Left lobe of liver (tissue), 2 donors: Measurements from ENCODE around the gene ZNF219. TPM values are rescaled to one million over a fixed set of nuclear protein-coding genes. Genes with fewer than 3 reads are reported as not detected.

Source experiments
- ATAC-seq: fragments of 200-7000 bp; cut with Tn5 transposase; one replicate; pipeline ENCODE4 v1.9.1; 2020; ENCODE audit warnings: mild to moderate bottlenecking, moderate library complexity
- DNase-seq: peaks from one replicate; pipeline ENCODE4 v3.0.0-alpha.2; 2020; ENCODE audit warnings: low spot score
- total RNA-seq: library from RNA; stranded (reverse); gene quantifications from one replicate; pipeline ENCODE4 v1.2.1, GENCODE V29; 2021
- donor health status: DM: no; HTN: no; CAD: no; lungs with moderate emphysema.
- donor health status: DM: no; HTN: yes; CAD: no.

Gene ZNF219
- 8.0 TPM for total RNA-seq

DNA sequence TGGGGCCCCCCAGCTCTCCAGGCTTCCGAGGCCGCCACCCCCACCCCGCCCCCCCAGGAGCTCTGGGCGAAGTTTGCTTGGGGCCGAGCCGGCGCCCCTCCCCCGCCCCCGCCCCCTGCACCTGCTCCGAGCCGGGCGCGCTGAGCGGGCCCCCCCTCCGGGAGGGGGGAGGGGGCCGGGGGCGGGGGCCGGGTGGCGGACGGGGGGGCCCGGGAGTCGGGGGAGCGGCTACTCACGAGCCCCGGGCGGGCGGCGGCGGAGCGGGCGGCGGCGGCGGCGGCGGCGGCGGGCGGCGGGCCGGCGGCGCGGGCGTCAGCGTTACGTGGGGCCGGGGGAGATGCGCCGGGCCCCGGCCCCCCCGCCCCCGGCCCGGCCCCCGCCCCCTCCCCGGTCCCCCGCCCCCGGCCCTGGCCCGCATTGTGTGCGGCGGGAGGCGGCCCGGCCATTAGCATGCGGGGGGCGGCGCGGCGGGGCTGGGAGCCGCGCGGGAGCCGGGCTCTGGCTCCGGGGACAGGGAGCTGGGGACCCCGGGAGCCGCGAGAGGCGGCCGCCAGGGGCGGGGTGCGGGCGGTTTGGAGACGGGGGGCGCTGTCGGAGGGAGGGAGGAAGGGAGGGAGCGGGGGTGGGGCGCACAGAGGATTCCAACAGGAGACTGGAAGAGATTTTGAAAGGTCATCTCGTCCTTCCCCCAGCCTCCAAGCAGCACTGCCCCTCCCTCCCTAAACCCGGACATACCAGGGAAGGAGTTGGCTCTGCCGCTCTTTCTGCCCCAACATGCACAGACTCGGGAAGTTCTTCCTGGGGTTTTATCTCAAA is at the start of gene ZNF219:
ZNF219 (minus strand) TSS at position 580 of the 816 bp plus-strand sequence. CDS start 5,064 bp downstream, outside the sequence.
- peak; percentile 47 for ATAC-seq
- DNase-seq = peak; percentile 51

- DNase-seq = no peak
Observed at GRCh38 chr14:21145437-21145836, 47.0 kb upstream of the ZNF219 start.

GRCh38 chr14:21142357-21142756 is 43.9 kb upstream of the ZNF219 start:
- DNase-seq = no peak
- no peak for ATAC-seq

More at GRCh38 chr14:21145437-21145836, 47.0 kb upstream of the ZNF219 start:
- no peak for ATAC-seq

GRCh38 chr14:21136024-21136423 is 37.6 kb upstream of the ZNF219 start:
- no peak for DNase-seq
- ATAC-seq = peak; percentile 51

DNA sequence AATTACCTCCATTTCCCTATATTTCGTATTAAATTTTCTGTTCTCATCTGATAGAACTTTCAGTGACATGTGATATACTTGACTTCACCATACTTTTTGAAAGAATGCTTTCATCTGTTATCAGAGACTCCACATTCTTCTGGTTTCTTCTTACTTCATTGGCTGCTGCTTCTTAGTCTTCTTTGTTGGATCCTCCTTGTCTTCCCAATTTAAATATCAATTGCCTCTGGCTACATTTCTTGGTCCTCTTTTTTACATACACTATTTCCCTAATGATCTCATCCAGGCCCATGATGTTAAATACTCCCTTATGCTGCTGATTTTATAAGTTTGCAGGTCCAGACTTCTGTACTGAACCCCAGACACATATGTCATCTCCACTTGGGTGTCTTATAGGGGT is 35.4 kb upstream of the ZNF219 start:
- DNase-seq = no peak
- no peak for ATAC-seq

DNA sequence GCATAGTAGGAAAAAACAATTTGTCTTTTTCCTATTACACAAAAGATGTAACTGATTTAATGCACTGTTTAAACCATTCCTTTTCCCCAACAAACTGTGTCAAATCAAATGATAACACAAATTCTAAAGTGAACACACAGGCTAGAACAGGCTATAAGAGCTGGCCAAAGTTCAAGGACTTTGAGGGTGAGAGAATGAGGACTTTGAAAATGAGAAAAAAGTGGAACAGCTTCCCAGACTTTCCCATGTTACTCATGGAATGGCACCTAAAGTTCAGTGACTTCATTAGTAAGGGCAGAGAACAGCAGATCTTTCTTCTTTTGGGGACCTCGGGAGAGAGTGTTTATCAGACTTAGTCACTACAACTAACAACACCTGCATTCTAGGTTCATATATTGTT is 25.0 kb upstream of the ZNF219 start:
- ATAC-seq = no peak
- DNase-seq = no peak

DNA sequence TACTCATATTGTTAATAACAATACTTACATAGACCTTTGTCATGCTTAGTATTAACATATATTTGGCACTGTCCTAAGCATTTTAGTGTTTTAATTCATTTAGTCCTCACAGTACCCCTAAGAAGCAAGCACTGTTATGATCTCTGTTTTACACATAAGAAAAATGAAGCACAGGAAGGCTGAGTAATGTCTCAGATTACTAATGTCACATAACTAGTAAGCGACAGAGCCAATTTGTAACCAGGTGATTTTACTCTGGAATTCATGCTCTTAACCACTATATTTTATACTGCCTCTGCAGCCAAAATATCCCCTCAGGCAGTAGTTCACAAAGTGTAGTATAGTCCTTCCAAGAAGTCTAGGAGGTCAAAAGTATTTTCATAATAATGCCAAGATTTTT is 22.7 kb upstream of the ZNF219 start:
- no peak for ATAC-seq
- DNase-seq = no peak

- DNase-seq = no peak
- no peak for ATAC-seq
Observed at GRCh38 chr14:21120686-21121085, 22.2 kb upstream of the ZNF219 start.

- no peak for ATAC-seq
- DNase-seq = no peak
Observed at GRCh38 chr14:21118933-21119332, 20.5 kb upstream of the ZNF219 start.

- no peak for DNase-seq
- ATAC-seq = no peak
Observed at GRCh38 chr14:21113369-21113768, 14.9 kb upstream of the ZNF219 start.

DNA sequence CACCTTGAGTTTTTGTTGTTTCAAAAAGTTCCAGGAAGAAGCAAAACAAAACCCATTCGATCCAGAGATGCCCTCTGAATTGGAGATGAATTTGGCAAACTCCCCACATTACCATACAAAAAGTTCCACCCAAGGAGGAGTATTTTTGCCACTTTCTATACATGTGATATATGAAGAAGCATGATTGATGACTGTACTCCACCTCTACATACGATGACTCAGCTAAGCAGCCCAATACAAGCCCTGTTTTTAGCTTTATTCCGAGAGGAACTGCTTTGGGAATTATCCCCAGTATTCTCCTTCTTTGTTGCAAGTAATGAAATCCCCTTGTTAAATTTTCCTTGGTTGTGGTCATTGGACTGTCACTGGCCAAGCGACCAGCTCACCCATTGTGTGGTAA is 13.8 kb upstream of the ZNF219 start:
- DNase-seq (no peak), ATAC-seq (no peak)

- ATAC-seq (no peak), DNase-seq (no peak)
Observed at GRCh38 chr14:21109377-21110138, 11.1 kb upstream of the ZNF219 start.

- no peak for ATAC-seq
- DNase-seq = no peak
Observed at GRCh38 chr14:21108791-21109190, 10.3 kb upstream of the ZNF219 start.

DNA sequence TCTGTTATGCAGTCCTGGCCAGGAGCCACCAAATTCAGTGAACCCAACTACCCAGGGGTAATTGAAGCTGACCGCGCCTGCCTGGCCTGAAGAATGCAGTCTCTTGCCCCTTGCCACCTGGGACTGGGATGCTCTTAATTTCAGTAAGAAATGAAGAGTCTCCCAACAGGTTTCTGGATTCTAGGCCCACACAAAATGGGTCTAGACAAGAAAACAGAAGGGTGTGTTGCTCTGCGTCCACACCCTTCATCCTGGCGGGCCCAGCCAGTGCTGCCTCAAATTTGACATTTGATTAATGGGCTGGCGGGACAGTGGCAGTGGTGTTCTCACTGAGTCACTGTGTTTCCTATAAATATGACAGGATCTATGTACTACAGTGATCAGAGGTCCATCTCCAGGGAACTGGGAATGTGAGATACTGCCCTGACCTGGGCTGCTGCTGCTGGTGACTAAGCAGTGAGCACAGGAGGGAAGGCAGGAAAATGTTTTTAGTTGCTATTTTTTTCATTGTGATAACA is 8.9 kb upstream of the ZNF219 start:
- ATAC-seq (peak; percentile 34), DNase-seq (no peak)

DNA sequence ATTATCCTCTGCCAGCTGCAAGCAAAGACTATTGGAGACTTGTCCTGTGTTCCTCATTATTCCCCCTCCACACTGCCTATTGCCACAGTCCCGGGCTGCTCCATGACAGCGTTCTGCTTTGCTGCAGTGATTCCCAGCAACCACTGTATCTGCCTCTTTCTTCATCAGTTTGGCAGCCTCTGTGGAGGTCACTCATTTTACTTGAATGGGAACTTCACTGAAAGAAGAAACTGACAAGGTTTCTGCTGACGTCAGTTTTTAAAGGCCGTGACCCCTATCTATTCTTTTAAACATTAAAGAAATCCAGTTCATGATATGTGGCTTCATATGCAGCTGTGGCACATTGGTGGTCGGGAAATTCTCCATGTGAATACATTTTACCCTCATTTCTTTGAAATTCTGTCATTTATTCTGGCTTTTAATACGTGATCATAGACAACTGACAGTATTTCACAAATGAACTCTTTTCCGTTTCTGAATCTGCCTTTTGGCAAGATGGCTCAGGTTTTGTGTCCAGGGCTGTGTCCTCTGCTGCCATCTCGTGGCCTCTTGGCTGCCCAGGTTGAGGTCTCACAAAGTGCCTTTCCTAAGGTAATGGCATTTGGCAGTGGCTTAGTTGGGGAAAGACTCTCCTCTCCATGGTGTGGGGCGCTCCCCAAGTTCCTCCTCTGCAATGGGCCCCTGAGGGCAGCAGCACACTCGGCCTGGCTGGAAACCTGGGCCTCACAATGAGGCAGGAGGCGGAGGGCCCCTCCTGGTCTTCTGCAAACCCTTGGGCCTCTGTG is 8.2 kb upstream of the ZNF219 start:
- peak; percentile 90 for DNase-seq
- ATAC-seq = peak; percentile 63

GRCh38 chr14:21106176-21106497 is 7.7 kb upstream of the ZNF219 start:
- ATAC-seq (no peak), DNase-seq (no peak)

DNA sequence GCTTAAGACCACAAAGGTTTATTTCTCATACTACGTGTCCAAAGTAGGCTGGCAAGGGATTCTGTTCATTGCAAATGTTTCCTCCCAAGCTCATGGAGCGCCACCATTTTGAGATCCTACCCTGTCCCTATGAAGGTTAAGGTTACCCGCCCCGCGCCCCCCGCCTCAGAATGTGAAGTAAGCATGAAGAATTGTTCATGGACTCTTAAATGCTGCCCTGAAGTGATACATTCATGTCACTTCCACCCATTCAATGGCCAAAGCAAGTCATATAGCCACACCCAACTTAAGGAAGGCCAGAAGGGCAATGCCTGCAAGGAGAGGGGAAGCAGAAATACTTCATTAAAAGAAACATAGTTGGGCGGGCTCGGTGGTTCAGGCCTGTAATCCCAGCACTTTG is 6.6 kb upstream of the ZNF219 start:
- ATAC-seq = no peak
- no peak for DNase-seq

DNA sequence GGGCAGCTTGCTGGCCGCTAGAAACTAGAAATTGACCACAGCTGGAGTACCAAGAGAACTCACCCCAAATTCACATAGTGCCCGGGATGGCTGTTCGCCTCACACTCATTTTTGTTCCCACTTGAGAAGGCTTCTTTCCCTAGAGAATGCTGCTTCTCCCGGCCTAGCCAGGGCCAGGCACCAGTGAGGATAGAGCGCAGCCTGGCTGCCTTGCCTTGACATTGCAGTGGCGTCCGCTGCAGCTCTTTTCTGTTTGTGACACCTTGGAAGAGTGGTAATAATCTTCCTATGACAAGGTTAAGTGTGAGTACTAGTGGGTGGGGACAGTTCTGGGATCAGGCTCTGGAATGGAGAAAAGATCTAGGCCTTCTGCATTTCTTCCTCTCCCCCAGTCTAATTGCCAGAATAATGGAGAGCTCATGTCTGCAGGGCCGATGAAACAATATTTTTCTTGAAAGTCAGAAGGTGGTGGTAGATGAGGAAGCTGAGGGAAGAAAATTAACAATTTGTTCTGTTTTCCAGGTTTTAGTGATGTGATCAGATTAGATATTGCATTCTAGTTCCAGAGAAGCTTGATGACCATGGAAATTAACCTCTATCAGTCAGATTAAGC is 6.1 kb upstream of the ZNF219 start:
- DNase-seq (no peak), ATAC-seq (peak; percentile 61)

GRCh38 chr14:21103710-21104447 is 5.4 kb upstream of the ZNF219 start:
- DNase-seq (peak; percentile 96), ATAC-seq (peak; percentile 81)

GRCh38 chr14:21103411-21103709 is 4.9 kb upstream of the ZNF219 start:
- DNase-seq = no peak

More at GRCh38 chr14:21103411-21103709, 4.9 kb upstream of the ZNF219 start:
- no peak for ATAC-seq
